Esophagus muscularis mucosa (tissue), 4 donors: ENCODE results near the gene CHN1.

Experiments used
- CTCF ChIP-seq, 3 experiments: fragments of 200-600 bp in 2 of 3; fragments of 450-650 bp in 1 of 3; sonication (generic) in 2 of 3; IDR thresholded peaks; one replicate each; pipeline ENCODE4 v1.5.1; 2017 to 2019; ENCODE audit warnings: antibody characterized with exemption in 3 of 3, mild to moderate bottlenecking in 2 of 3, moderate library complexity in 1 of 3
- EP300 ChIP-seq: sonication (generic); formaldehyde crosslinking; IDR thresholded peaks from one replicate; pipeline ENCODE4 v1.6.1; 2017; ENCODE audit warnings: antibody characterized with exemption
- POLR2A ChIP-seq: fragments of 450-650 bp; IDR thresholded peaks from one replicate; pipeline ENCODE4 v1.6.1; 2017; ENCODE audit warnings: antibody characterized with exemption, moderate library complexity, mild to moderate bottlenecking, low read depth
- POLR2AphosphoS5 ChIP-seq, 2 donors: sonication (generic); formaldehyde crosslinking; IDR thresholded peaks; one replicate each; pipeline ENCODE4 v1.6.1; 2017; ENCODE audit warnings: antibody characterized with exemption in 2 of 2

GRCh38 chr2:175010848-175011254 lies 5.7 kb upstream of the CHN1 start:
- TF ChIP-seq CTCF (IDR thresholded peaks at IDR 0.05) (no peak), POLR2A (no peak), POLR2AphosphoS5 (IDR thresholded peaks at IDR 0.05) (no peak), EP300 (no peak)
